ENCODE data around the gene EPB42. TPM values are rescaled to one million over a fixed set of nuclear protein-coding genes. Genes with fewer than 3 reads are reported as not detected.

Gene EPB42
- total RNA-seq, 1 experiment from 2014 or later, result not detected

- no peak overlapping the region for H4K91ac ChIP-seq (ENCODE audit: insufficient read length, low read depth, low read length)
- no peak overlapping the region for H2BK15ac ChIP-seq (ENCODE audit: low read depth, low read length)
- H3K9me3 ChIP-seq (ENCODE audit: control insufficient read depth, low read depth, low read length), result no peaks in the 10 kb centered on the region
- H2AK5ac ChIP-seq (ENCODE audit: insufficient read length, low read length), result no peak overlapping the region
- H3K9ac ChIP-seq (ENCODE audit: extremely low read depth, insufficient read length, low read length), result no peak overlapping the region
- H4K5ac ChIP-seq (ENCODE audit: insufficient read length, low read depth, low read length), result no peak overlapping the region
- Mint-ChIP-seq H3K27me3 (ENCODE audit: low read depth) (peaks cover 6% of the 10 kb centered on the region), H3K4me1 (0 out of 4 replicates have a peak, but pooled peaks cover 0 to 2% of the 10 kb centered on the region in 2 experiments), H3K9me3 (no peaks in the 10 kb centered on the region), H3K4me3 (no peak overlapping the region), H3K27ac (no peak overlapping the region), H3K36me3 (ENCODE audit: insufficient read depth in 1 of 3, low read depth in 3 of 3) (no peaks in the 10 kb centered on the region)
- H2BK12ac ChIP-seq (ENCODE audit: insufficient read length, low read depth, low read length), result no peak overlapping the region
- no peak overlapping the region for H2BK120ac ChIP-seq (ENCODE audit: low read depth, low read length, poor library complexity, severe bottlenecking)
- no peak overlapping the region for H2AFZ ChIP-seq (ENCODE audit: low read length)
- H3T11ph ChIP-seq (ENCODE audit: low read length), result no peak overlapping the region
- H3K23ac ChIP-seq (ENCODE audit: insufficient read length, low read depth, low read length), result no peak overlapping the region
- no peaks in the 10 kb centered on the region for H3K79me1 ChIP-seq (ENCODE audit: insufficient read depth, low read depth, low read length, poor library complexity, severe bottlenecking)
- H3K56ac ChIP-seq (ENCODE audit: insufficient read length, low read depth, low read length), result no peak overlapping the region
- H3K4me1 ChIP-seq (ENCODE audit: insufficient read depth, low read length), result no peaks in the 10 kb centered on the region
- no peak overlapping the region for H4K8ac ChIP-seq (replicated peaks; ENCODE audit: insufficient read length, low read depth, low read length)
- no peak overlapping the region for H3K27ac ChIP-seq (ENCODE audit: insufficient read length, low read depth, low read length)
- no peaks in the 10 kb centered on the region for H3K79me2 ChIP-seq (ENCODE audit: insufficient read depth, low read length)
- H3K14ac ChIP-seq (ENCODE audit: insufficient read depth, low read length), result no peak overlapping the region
- WGBS (ENCODE audit: extremely low coverage, insufficient read length, low lambda C conversion rate), result no CpG with 5 or more reads among the region's 5 CpGs
- no peak overlapping the region for H3K4me2 ChIP-seq (ENCODE audit: insufficient read depth, insufficient read length, low read length)
- no peak overlapping the region for H3K4ac ChIP-seq (ENCODE audit: low read depth, low read length)
- H2BK20ac ChIP-seq (ENCODE audit: low read depth, low read length, poor library complexity, severe bottlenecking), result no peak overlapping the region
- DNase-seq, result no peak
- no peak overlapping the region for H2BK5ac ChIP-seq (ENCODE audit: insufficient read length, low read length)
- H3K18ac ChIP-seq (ENCODE audit: insufficient read length, low read depth, low read length), result no peak overlapping the region
- no peaks in the 10 kb centered on the region for H3K23me2 ChIP-seq (ENCODE audit: insufficient read length, low read depth, low read length, poor library complexity, severe bottlenecking)
- no peaks in the 10 kb centered on the region for H3K27me3 ChIP-seq (ENCODE audit: insufficient read depth, low read length)
- no peaks in the 10 kb centered on the region for H4K20me1 ChIP-seq (ENCODE audit: control insufficient read depth, insufficient read depth, insufficient read length)
- TF ChIP-seq CTCF (conservative IDR thresholded peaks at IDR 0.05), result no peak
These were observed 21.8 kb upstream of the EPB42 start for GRCh38 chr15:43242616-43243015.
